GM12874 (cell line): ENCODE measurements around the gene SPRTN.

Source experiments
- TF ChIP-seq, protein P1 (sequence below): IDR thresholded peaks from 2 replicates; pipeline ENCODE4 v1.5.1; 2011; ENCODE audit warnings: low read depth, mild to moderate bottlenecking, control low read depth, low read length, moderate library complexity; ENCODE audit not compliant: insufficient read depth

The SPRTN gene

GRCh38 chr1:231404318-231404717, 66.2 kb downstream of the SPRTN start:
- TF ChIP-seq, protein P1, sequence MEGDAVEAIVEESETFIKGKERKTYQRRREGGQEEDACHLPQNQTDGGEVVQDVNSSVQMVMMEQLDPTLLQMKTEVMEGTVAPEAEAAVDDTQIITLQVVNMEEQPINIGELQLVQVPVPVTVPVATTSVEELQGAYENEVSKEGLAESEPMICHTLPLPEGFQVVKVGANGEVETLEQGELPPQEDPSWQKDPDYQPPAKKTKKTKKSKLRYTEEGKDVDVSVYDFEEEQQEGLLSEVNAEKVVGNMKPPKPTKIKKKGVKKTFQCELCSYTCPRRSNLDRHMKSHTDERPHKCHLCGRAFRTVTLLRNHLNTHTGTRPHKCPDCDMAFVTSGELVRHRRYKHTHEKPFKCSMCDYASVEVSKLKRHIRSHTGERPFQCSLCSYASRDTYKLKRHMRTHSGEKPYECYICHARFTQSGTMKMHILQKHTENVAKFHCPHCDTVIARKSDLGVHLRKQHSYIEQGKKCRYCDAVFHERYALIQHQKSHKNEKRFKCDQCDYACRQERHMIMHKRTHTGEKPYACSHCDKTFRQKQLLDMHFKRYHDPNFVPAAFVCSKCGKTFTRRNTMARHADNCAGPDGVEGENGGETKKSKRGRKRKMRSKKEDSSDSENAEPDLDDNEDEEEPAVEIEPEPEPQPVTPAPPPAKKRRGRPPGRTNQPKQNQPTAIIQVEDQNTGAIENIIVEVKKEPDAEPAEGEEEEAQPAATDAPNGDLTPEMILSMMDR, result no peak
